GM21367 (cell line): ENCODE data around the gene ARHGAP35.

Source experiments
- ATAC-seq: cut with Tn5 transposase; IDR thresholded peaks from one replicate; pipeline ENCODE4 v1.9.1; 2021; ENCODE audit not compliant: unreplicated experiment

Gene ARHGAP35

GRCh38 chr19:46902402-46902766 is 41.6 kb downstream of the ARHGAP35 start:
- no peak for ATAC-seq

GRCh38 chr19:46903458-46903857 is 42.7 kb downstream of the ARHGAP35 start:
- no peak for ATAC-seq

- ATAC-seq, result no peak
Measured at GRCh38 chr19:46904114-46905060, 43.6 kb downstream of the ARHGAP35 start.

GRCh38 chr19:46906221-46906620 is 45.4 kb downstream of the ARHGAP35 start:
- no peak for ATAC-seq

GRCh38 chr19:46907880-46908279 is 47.1 kb downstream of the ARHGAP35 start:
- no peak for ATAC-seq

- no peak for ATAC-seq
Measured at GRCh38 chr19:46909356-46909755, 48.6 kb downstream of the ARHGAP35 start.
